Measurements from ENCODE around the gene ODF2. TPM values are rescaled to one million over a fixed set of nuclear protein-coding genes. Genes with fewer than 3 reads are reported as not detected.
A peak's percentile ranks its signal among the peaks of the same experiment; 100 is the strongest.

The ODF2 gene
- total and polyA plus RNA-seq, 2 of the 13 experiments (the other 11 are each of a cell fraction or from before 2014, with no cell fraction given): 9.8 to 31.3 TPM

- TF ChIP-seq ZBTB1 (CRISPR knock-in tag; IDR thresholded peaks at IDR 0.05; ENCODE audit: borderline replicate concordance): no peak
- no peak for TF ChIP-seq ZNF646 (CRISPR knock-in tag; IDR thresholded peaks at IDR 0.05)
- no peak for TF ChIP-seq ZBTB21 (CRISPR knock-in tag; IDR thresholded peaks at IDR 0.05)
- TF ChIP-seq ZNF275 (CRISPR knock-in tag; IDR thresholded peaks at IDR 0.05; ENCODE audit: borderline replicate concordance): peak; percentile 92; the same call in 1 of the 2 replicates
- TF ChIP-seq NCOA2 (CRISPR knock-in tag; IDR thresholded peaks at IDR 0.05): peak; percentile 40; the same call in 1 of the 2 replicates
- TF ChIP-seq KDM6A (CRISPR knock-in tag; IDR thresholded peaks at IDR 0.05; ENCODE audit: low read depth): no peak
- peak; percentile 94 for TF ChIP-seq KAT8 (CRISPR knock-in tag; IDR thresholded peaks at IDR 0.05)
- no peak for TF ChIP-seq DNMT3B (CRISPR knock-in tag; conservative IDR thresholded peaks at IDR 0.05)
- TF ChIP-seq HIVEP1 (CRISPR knock-in tag; IDR thresholded peaks at IDR 0.05): peak; percentile 28; the same call in 1 of the 2 replicates
- TF ChIP-seq, protein P1, sequence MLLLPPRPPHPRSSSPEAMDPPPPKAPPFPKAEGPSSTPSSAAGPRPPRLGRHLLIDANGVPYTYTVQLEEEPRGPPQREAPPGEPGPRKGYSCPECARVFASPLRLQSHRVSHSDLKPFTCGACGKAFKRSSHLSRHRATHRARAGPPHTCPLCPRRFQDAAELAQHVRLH (CRISPR knock-in tag; IDR thresholded peaks at IDR 0.05; ENCODE audit: borderline replicate concordance, low read depth): peak; percentile 73; the same call in 1 of the 2 replicates
- TF ChIP-seq ATAD3A (CRISPR knock-in tag; IDR thresholded peaks at IDR 0.05): no peak
- peak; percentile 90; the same call in 1 of the 2 replicates for TF ChIP-seq ZFP90 (CRISPR knock-in tag; IDR thresholded peaks at IDR 0.05; ENCODE audit: borderline replicate concordance)
- TF ChIP-seq SP4 (CRISPR knock-in tag; IDR thresholded peaks at IDR 0.05): peak; percentile 94
- 0 out of 2 replicates have a peak, but pooled peaks have one; percentile 63 for TF ChIP-seq AKAP8 (CRISPR knock-in tag; IDR thresholded peaks at IDR 0.05)
- TF ChIP-seq, protein P2, sequence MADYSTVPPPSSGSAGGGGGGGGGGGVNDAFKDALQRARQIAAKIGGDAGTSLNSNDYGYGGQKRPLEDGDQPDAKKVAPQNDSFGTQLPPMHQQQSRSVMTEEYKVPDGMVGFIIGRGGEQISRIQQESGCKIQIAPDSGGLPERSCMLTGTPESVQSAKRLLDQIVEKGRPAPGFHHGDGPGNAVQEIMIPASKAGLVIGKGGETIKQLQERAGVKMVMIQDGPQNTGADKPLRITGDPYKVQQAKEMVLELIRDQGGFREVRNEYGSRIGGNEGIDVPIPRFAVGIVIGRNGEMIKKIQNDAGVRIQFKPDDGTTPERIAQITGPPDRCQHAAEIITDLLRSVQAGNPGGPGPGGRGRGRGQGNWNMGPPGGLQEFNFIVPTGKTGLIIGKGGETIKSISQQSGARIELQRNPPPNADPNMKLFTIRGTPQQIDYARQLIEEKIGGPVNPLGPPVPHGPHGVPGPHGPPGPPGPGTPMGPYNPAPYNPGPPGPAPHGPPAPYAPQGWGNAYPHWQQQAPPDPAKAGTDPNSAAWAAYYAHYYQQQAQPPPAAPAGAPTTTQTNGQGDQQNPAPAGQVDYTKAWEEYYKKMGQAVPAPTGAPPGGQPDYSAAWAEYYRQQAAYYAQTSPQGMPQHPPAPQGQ (CRISPR knock-in tag; IDR thresholded peaks at IDR 0.05; ENCODE audit: borderline replicate concordance): no peak
- peak; percentile 85; the same call in 1 of the 2 replicates for TF ChIP-seq ZNF776 (CRISPR knock-in tag; IDR thresholded peaks at IDR 0.05)
- peak; percentile 73; the same call in 1 of the 2 replicates for TF ChIP-seq SRY (CRISPR knock-in tag; IDR thresholded peaks at IDR 0.05)
- TF ChIP-seq ZNF883 (CRISPR knock-in tag; IDR thresholded peaks at IDR 0.05; ENCODE audit: not compliant biosample characterization): peak; percentile 67
Measured at GRCh38 chr9:128504485-128505413, 48.9 kb downstream of the ODF2 start, which contains the start of gene GLE1 (continued).

Measured in HepG2 (cell line).